ENCODE data around the gene PTGDS.
A peak's percentile ranks its signal among the peaks of the same experiment; 100 is the strongest.

The PTGDS gene

GRCh38 chr9:136984464-136985026 is 7.2 kb downstream of the PTGDS start:
- H3K4me1 Mint-ChIP-seq = no peaks in the 10 kb centered on the region
- H3K9me3 Mint-ChIP-seq = no peaks in the 10 kb centered on the region
- ATAC-seq = no peak
- H3K27ac Mint-ChIP-seq = no peak overlapping the region
- H3K36me3 Mint-ChIP-seq = peaks cover 5% of the 10 kb centered on the region
- peaks cover 73% of the 10 kb centered on the region for H3K27me3 Mint-ChIP-seq
- no peak overlapping the region for H3K4me3 Mint-ChIP-seq

- Mint-ChIP-seq H3K9me3 (no peaks in the 10 kb centered on the region), H3K27me3 (peaks cover 67% of the 10 kb centered on the region)
These were observed 7.8 kb downstream of the PTGDS start for GRCh38 chr9:136985027-136985602.

GRCh38 chr9:136985853-136986252 is 8.5 kb downstream of the PTGDS start:
- Mint-ChIP-seq H3K27me3 (peaks cover 60% of the 10 kb centered on the region), H3K36me3 (peaks cover 5% of the 10 kb centered on the region), H3K4me3 (no peak overlapping the region), H3K27ac (no peak overlapping the region), H3K4me1 (no peaks in the 10 kb centered on the region), H3K9me3 (no peaks in the 10 kb centered on the region)
- ATAC-seq = no peak

More at GRCh38 chr9:136985027-136985602, 7.8 kb downstream of the PTGDS start:
- no peaks in the 10 kb centered on the region for H3K4me1 Mint-ChIP-seq
- no peak overlapping the region for H3K4me3 Mint-ChIP-seq
- H3K27ac Mint-ChIP-seq = no peak overlapping the region
- peaks cover 5% of the 10 kb centered on the region for H3K36me3 Mint-ChIP-seq
- ATAC-seq = peak; percentile 5

- no peak overlapping the region for H3K4me3 Mint-ChIP-seq
- no peak for ATAC-seq
- peaks cover 15% of the 10 kb centered on the region for H3K4me1 Mint-ChIP-seq
- H3K36me3 Mint-ChIP-seq = peaks cover 5% of the 10 kb centered on the region
- no peak overlapping the region for H3K27ac Mint-ChIP-seq
- H3K9me3 Mint-ChIP-seq = no peaks in the 10 kb centered on the region
- H3K27me3 Mint-ChIP-seq = peaks cover 30% of the 10 kb centered on the region
These were observed 11.6 kb downstream of the PTGDS start for GRCh38 chr9:136988872-136989271.

- Mint-ChIP-seq H3K9me3 (no peaks in the 10 kb centered on the region), H3K27me3 (peaks cover 17% of the 10 kb centered on the region), H3K27ac (no peak overlapping the region), H3K4me1 (peaks cover 18% of the 10 kb centered on the region), H3K36me3 (peaks cover 5% of the 10 kb centered on the region), H3K4me3 (no peak overlapping the region)
- no peak for ATAC-seq
These were observed 13.1 kb downstream of the PTGDS start for GRCh38 chr9:136990242-136990911.

GRCh38 chr9:136991993-136992818 is 14.9 kb downstream of the PTGDS start, which contains the start of gene PAXX:
TSS of gene PAXX (plus strand) at chr9:136992422. CDS start at chr9:136992444, 22 bp downstream.
- H3K4me3 Mint-ChIP-seq = peak within 1 kb of the TSS; percentile 87
- ATAC-seq = peak; percentile 92
- H3K9me3 Mint-ChIP-seq = no peaks in the 10 kb centered on the region
- H3K27me3 Mint-ChIP-seq = peaks cover 12% of the 10 kb centered on the region
- peak within 1 kb of the TSS; percentile 85 for H3K27ac Mint-ChIP-seq
- peaks cover 5% of the 10 kb centered on the region for H3K36me3 Mint-ChIP-seq
- peaks cover 32% of the 10 kb centered on the region for H3K4me1 Mint-ChIP-seq

GRCh38 chr9:136992819-136993369 is 15.6 kb downstream of the PTGDS start:
- no peak for ATAC-seq

GRCh38 chr9:136994180-136994887 is 17.0 kb downstream of the PTGDS start:
- H3K4me3 Mint-ChIP-seq = peak overlapping the region; percentile 87
- H3K36me3 Mint-ChIP-seq = no peaks in the 10 kb centered on the region
- H3K27me3 Mint-ChIP-seq = peaks cover 10% of the 10 kb centered on the region

More at GRCh38 chr9:136992819-136993369, 15.6 kb downstream of the PTGDS start:
- Mint-ChIP-seq H3K27ac (peak overlapping the region; percentile 85), H3K4me3 (peak overlapping the region; percentile 87), H3K27me3 (peaks cover 10% of the 10 kb centered on the region), H3K9me3 (no peaks in the 10 kb centered on the region), H3K36me3 (peaks cover 2% of the 10 kb centered on the region), H3K4me1 (peaks cover 39% of the 10 kb centered on the region)

GRCh38 chr9:136994888-136995230 is 17.6 kb downstream of the PTGDS start:
- no peak for ATAC-seq
- H3K27me3 Mint-ChIP-seq = peaks cover 10% of the 10 kb centered on the region
- H3K4me3 Mint-ChIP-seq = no peak overlapping the region
- H3K9me3 Mint-ChIP-seq = no peaks in the 10 kb centered on the region
- H3K27ac Mint-ChIP-seq = no peak overlapping the region
- no peaks in the 10 kb centered on the region for H3K36me3 Mint-ChIP-seq
- peaks cover 57% of the 10 kb centered on the region for H3K4me1 Mint-ChIP-seq

More at GRCh38 chr9:136994180-136994887, 17.0 kb downstream of the PTGDS start:
- Mint-ChIP-seq H3K27ac (no peak overlapping the region), H3K9me3 (no peaks in the 10 kb centered on the region), H3K4me1 (peaks cover 52% of the 10 kb centered on the region)
- ATAC-seq = no peak

GRCh38 chr9:136995362-136995761 is 18.1 kb downstream of the PTGDS start:
- peaks cover 62% of the 10 kb centered on the region for H3K4me1 Mint-ChIP-seq
- H3K27ac Mint-ChIP-seq = no peak overlapping the region
- no peaks in the 10 kb centered on the region for H3K36me3 Mint-ChIP-seq
- no peak for ATAC-seq
- H3K4me3 Mint-ChIP-seq = no peak overlapping the region
- H3K27me3 Mint-ChIP-seq = peaks cover 10% of the 10 kb centered on the region
- H3K9me3 Mint-ChIP-seq = no peaks in the 10 kb centered on the region

- no peaks in the 10 kb centered on the region for H3K36me3 Mint-ChIP-seq
- peaks cover 10% of the 10 kb centered on the region for H3K27me3 Mint-ChIP-seq
- peak overlapping the region; percentile 64 for H3K27ac Mint-ChIP-seq
- peaks cover 67% of the 10 kb centered on the region for H3K4me1 Mint-ChIP-seq
- H3K9me3 Mint-ChIP-seq = no peaks in the 10 kb centered on the region
- no peak for ATAC-seq
- peak overlapping the region; percentile 43 for H3K4me3 Mint-ChIP-seq
These were observed 18.5 kb downstream of the PTGDS start for GRCh38 chr9:136995772-136996311.

GRCh38 chr9:136996361-136997292 is 19.3 kb downstream of the PTGDS start, which contains the start of gene CLIC3:
TSS of gene CLIC3 (minus strand) at chr9:136996568. CDS start at chr9:136996543, 25 bp downstream.
- no peak for ATAC-seq
- H3K9me3 Mint-ChIP-seq = no peaks in the 10 kb centered on the region

GRCh38 chr9:136997371-136997770 is 20.1 kb downstream of the PTGDS start:
- peaks cover 72% of the 10 kb centered on the region for H3K4me1 Mint-ChIP-seq
- peak overlapping the region; percentile 37 for H3K4me3 Mint-ChIP-seq
- no peak for ATAC-seq
- no peaks in the 10 kb centered on the region for H3K36me3 Mint-ChIP-seq
- H3K27me3 Mint-ChIP-seq = peaks cover 10% of the 10 kb centered on the region
- peak overlapping the region; percentile 81 for H3K27ac Mint-ChIP-seq
- H3K9me3 Mint-ChIP-seq = no peaks in the 10 kb centered on the region

More at GRCh38 chr9:136996361-136997292, 19.3 kb downstream of the PTGDS start, which contains the start of gene CLIC3:
- H3K27me3 Mint-ChIP-seq = peaks cover 10% of the 10 kb centered on the region
- H3K27ac Mint-ChIP-seq = peak within 1 kb of the TSS; percentile 81
- H3K4me1 Mint-ChIP-seq = peaks cover 72% of the 10 kb centered on the region
- peak within 1 kb of the TSS; percentile 54 for H3K4me3 Mint-ChIP-seq
- no peaks in the 10 kb centered on the region for H3K36me3 Mint-ChIP-seq

Data from stimulated activated memory B cell treated with anti-CD40 and anti-IgM and Interleukin-4, amounts not matched to agents 10 μg/mL and 1 μg/mL and 100 μg/mL, for 72 hours (primary cell).